Measurements from ENCODE around the gene GMDS. TPM values are rescaled to one million over a fixed set of nuclear protein-coding genes. Genes with fewer than 3 reads are reported as not detected.

Gene GMDS
- total RNA-seq, 2 donors from 2014 or later, result 25.4 to 29.5 TPM

DNA sequence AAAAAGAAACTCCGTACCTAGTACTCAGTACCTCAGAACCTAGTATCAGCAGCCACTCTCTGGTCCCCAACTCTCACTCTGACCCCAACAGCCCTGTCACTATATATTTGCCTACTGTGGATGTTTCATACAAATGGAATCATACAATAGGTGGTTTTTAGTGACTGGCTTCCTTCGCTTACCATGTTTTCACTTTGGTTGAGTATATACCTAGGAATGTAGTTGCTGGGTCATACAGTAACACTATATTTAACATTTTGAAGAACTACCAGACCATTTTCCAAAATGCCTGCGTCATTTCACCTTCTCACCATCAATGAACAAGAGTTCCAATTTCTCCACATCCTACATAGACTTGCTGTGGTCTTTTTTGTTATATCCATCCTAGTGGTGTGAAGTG, 283.2 kb downstream of the GMDS start:
- H3K4me3 Mint-ChIP-seq, result no peak overlapping the region
- TF ChIP-seq, protein P1, sequence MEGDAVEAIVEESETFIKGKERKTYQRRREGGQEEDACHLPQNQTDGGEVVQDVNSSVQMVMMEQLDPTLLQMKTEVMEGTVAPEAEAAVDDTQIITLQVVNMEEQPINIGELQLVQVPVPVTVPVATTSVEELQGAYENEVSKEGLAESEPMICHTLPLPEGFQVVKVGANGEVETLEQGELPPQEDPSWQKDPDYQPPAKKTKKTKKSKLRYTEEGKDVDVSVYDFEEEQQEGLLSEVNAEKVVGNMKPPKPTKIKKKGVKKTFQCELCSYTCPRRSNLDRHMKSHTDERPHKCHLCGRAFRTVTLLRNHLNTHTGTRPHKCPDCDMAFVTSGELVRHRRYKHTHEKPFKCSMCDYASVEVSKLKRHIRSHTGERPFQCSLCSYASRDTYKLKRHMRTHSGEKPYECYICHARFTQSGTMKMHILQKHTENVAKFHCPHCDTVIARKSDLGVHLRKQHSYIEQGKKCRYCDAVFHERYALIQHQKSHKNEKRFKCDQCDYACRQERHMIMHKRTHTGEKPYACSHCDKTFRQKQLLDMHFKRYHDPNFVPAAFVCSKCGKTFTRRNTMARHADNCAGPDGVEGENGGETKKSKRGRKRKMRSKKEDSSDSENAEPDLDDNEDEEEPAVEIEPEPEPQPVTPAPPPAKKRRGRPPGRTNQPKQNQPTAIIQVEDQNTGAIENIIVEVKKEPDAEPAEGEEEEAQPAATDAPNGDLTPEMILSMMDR (conservative IDR thresholded peaks at IDR 0.05), result no peak
- WGBS, 2 experiments (ENCODE audit: insufficient coverage in 1 of 2, insufficient read length in 1 of 2), result 96 to 100% methylated on average over 1 to 3 of the region's 3 CpGs
- no peaks in the 10 kb centered on the region for H3K4me1 ChIP-seq (ENCODE audit: control insufficient read depth, insufficient read depth, low read length)
- H3K4me1 Mint-ChIP-seq, result no peaks in the 10 kb centered on the region
- no peak overlapping the region for H3K27ac ChIP-seq (ENCODE audit: low read depth, low read length)
- H3K9ac ChIP-seq (ENCODE audit: extremely low read depth, low read length, poor library complexity, severe bottlenecking), result no peak overlapping the region
- no peaks in the 10 kb centered on the region for H3K36me3 ChIP-seq (ENCODE audit: control insufficient read depth, insufficient read depth, low read length)
- no peak overlapping the region for H3K4me3 ChIP-seq (ENCODE audit: low read length)
- H3K36me3 Mint-ChIP-seq (ENCODE audit: low read depth), result no peaks in the 10 kb centered on the region
- H3K27me3 ChIP-seq (ENCODE audit: control insufficient read depth, insufficient read depth, low read length, poor library complexity, severe bottlenecking), result no peaks in the 10 kb centered on the region
- DNase-seq, result no peak
- no peak overlapping the region for H3K27ac Mint-ChIP-seq
- H3K9me3 ChIP-seq (ENCODE audit: control insufficient read depth, low read length), result no peaks in the 10 kb centered on the region
- no peaks in the 10 kb centered on the region for H3K9me3 Mint-ChIP-seq
- no peaks in the 10 kb centered on the region for H3K27me3 Mint-ChIP-seq (ENCODE audit: insufficient read depth)

DNA sequence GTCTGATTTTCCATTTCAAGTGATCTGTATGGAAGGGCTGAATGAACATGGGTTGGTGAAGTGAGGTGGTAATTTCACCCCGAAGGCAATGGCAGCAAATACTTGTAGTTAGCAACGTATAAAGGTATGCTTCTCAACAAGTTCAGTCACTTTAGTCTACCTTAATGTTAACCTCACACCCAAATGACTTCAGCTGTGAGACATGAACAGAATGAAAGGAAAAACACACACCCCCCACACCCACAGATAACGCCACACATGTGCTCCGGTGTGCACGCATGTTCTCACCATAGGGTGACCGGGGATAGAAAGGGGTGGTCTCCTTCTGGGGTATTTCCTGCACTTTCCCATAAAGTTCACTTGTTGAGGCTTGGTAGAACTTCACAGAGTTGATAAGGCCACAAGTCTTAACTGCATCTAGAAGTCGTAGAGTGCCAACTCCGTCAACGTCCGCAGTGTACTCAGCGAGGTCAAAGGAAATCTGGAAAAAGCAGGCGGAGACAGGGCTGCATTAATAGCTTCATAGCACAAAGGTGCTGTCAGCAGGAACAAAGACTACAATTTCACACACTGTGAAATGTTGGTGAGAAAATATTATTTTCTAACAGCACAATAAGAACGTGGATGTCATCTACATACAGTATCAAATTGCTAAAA, 284.8 kb downstream of the GMDS start:
- TF ChIP-seq, protein P1 (conservative IDR thresholded peaks at IDR 0.05), result no peak
- 93% methylated on average over 7 to 13 of the region's 13 CpGs for WGBS, 2 experiments (ENCODE audit: insufficient coverage in 1 of 2, insufficient read length in 1 of 2)
- H3K27ac Mint-ChIP-seq, result no peak overlapping the region

DNA sequence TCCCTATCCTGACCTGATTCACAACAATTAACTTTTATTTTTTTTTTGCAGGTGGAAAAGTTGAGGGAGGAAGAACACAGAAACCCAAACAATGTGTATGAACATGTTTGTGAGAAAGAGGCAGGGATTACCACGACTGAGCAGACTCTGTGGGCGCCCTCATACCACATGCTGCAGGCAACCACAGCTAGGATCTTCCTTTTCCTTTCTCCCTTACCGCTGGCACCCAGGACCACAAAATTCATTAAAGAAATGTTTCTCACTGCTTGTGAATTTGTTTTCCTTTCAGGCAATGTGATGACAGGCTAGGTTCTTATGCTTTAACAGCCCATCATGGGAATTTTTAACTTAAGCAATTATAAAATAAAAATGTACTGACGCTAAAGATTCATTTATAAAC, 287.1 kb downstream of the GMDS start:
- H3K9me3 Mint-ChIP-seq, result no peaks in the 10 kb centered on the region
- Histone ChIP-seq H3K4me1 (ENCODE audit: control insufficient read depth, insufficient read depth, low read length) (no peaks in the 10 kb centered on the region), H3K27ac (ENCODE audit: low read depth, low read length) (no peak overlapping the region), H3K4me3 (ENCODE audit: low read length) (no peak overlapping the region), H3K9ac (ENCODE audit: extremely low read depth, low read length, poor library complexity, severe bottlenecking) (no peak overlapping the region), H3K27me3 (ENCODE audit: control insufficient read depth, insufficient read depth, low read length, poor library complexity, severe bottlenecking) (no peaks in the 10 kb centered on the region), H3K9me3 (ENCODE audit: control insufficient read depth, low read length) (no peaks in the 10 kb centered on the region), H3K36me3 (ENCODE audit: control insufficient read depth, insufficient read depth, low read length) (no peaks in the 10 kb centered on the region)
- H3K36me3 Mint-ChIP-seq (ENCODE audit: low read depth), result no peaks in the 10 kb centered on the region
- DNase-seq, result no peak
- no peak overlapping the region for H3K27ac Mint-ChIP-seq
- H3K27me3 Mint-ChIP-seq (ENCODE audit: insufficient read depth), result no peaks in the 10 kb centered on the region
- no peak overlapping the region for H3K4me3 Mint-ChIP-seq
- WGBS, 2 experiments (ENCODE audit: insufficient coverage in 1 of 2, insufficient read length in 1 of 2), result 89 to 100% methylated on average over 1 to 4 of the region's 4 CpGs
- TF ChIP-seq, protein P1 (conservative IDR thresholded peaks at IDR 0.05), result no peak
- no peaks in the 10 kb centered on the region for H3K4me1 Mint-ChIP-seq

More for the DNA sequence above, 284.8 kb downstream of the GMDS start:
- H3K4me1 Mint-ChIP-seq, result no peaks in the 10 kb centered on the region
- no peaks in the 10 kb centered on the region for H3K36me3 ChIP-seq (ENCODE audit: control insufficient read depth, insufficient read depth, low read length)
- H3K9me3 ChIP-seq (ENCODE audit: control insufficient read depth, low read length), result no peaks in the 10 kb centered on the region
- H3K4me1 ChIP-seq (ENCODE audit: control insufficient read depth, insufficient read depth, low read length), result no peaks in the 10 kb centered on the region
- DNase-seq, result no peak
- no peaks in the 10 kb centered on the region for H3K27me3 ChIP-seq (ENCODE audit: control insufficient read depth, insufficient read depth, low read length, poor library complexity, severe bottlenecking)
- H3K4me3 ChIP-seq (ENCODE audit: low read length), result no peak overlapping the region
- H3K36me3 Mint-ChIP-seq (ENCODE audit: low read depth), result no peaks in the 10 kb centered on the region
- no peak overlapping the region for H3K9ac ChIP-seq (ENCODE audit: extremely low read depth, low read length, poor library complexity, severe bottlenecking)
- H3K4me3 Mint-ChIP-seq, result no peak overlapping the region
- H3K27ac ChIP-seq (ENCODE audit: low read depth, low read length), result no peak overlapping the region
- no peaks in the 10 kb centered on the region for H3K9me3 Mint-ChIP-seq
- H3K27me3 Mint-ChIP-seq (ENCODE audit: insufficient read depth), result no peaks in the 10 kb centered on the region

Measured in endodermal cell (in vitro differentiated cells).